H7 (cell line): ENCODE data around the gene DDX55. TPM values are rescaled to one million over a fixed set of nuclear protein-coding genes. Genes with fewer than 3 reads are reported as not detected.
"Not testable (repeated sequence)": the region's sequence is repeated elsewhere in the genome, so short reads cannot be mapped to it uniquely, and the experiment has no call there.

Experiments
- DNase-seq: peaks from one replicate; pipeline ENCODE4 v3.0.0; 2012
- H3K27me3 ChIP-seq: 2 replicates; pipeline ENCODE4 v1.6.0; 2011; ENCODE audit warnings: mild to moderate bottlenecking, low read length; ENCODE audit not compliant: control insufficient read depth, insufficient read depth
- H3K36me3 ChIP-seq: replicated peaks from 2 replicates; pipeline ENCODE4 v1.5.1; 2011; ENCODE audit warnings: low read length; ENCODE audit not compliant: control insufficient read depth, insufficient read depth
- H3K4me3 ChIP-seq: 2 replicates; pipeline ENCODE4 v1.5.1; 2011; ENCODE audit warnings: low read depth, mild to moderate bottlenecking, control low read depth, low read length, moderate library complexity; ENCODE audit not compliant: insufficient read depth
- total RNA-seq: library from RNA; depleted of rRNA; stranded (reverse); fragments of >200 nt; shearing (Covaris generic); gene quantifications from 2 replicates; pipeline ENCODE4 v1.2.3, GENCODE V29; 2014; rRNA removed

Gene DDX55, protein sequence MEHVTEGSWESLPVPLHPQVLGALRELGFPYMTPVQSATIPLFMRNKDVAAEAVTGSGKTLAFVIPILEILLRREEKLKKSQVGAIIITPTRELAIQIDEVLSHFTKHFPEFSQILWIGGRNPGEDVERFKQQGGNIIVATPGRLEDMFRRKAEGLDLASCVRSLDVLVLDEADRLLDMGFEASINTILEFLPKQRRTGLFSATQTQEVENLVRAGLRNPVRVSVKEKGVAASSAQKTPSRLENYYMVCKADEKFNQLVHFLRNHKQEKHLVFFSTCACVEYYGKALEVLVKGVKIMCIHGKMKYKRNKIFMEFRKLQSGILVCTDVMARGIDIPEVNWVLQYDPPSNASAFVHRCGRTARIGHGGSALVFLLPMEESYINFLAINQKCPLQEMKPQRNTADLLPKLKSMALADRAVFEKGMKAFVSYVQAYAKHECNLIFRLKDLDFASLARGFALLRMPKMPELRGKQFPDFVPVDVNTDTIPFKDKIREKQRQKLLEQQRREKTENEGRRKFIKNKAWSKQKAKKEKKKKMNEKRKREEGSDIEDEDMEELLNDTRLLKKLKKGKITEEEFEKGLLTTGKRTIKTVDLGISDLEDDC
- total RNA-seq, result 35.2 and 37.5 TPM in 2 replicates

GRCh38 chr12:123601602-123602489 lies at the start of gene DDX55:
TSS of gene DDX55 (plus strand) at chr12:123602099. CDS start at chr12:123602149, 50 bp downstream.
- Histone ChIP-seq H3K27me3 (no peaks in the 10 kb centered on the region), H3K36me3 (peaks cover 15% of the 10 kb centered on the region), H3K4me3 (peak within 1 kb of the TSS; percentile 100)
- DNase-seq, result peak; percentile 92

DNA sequence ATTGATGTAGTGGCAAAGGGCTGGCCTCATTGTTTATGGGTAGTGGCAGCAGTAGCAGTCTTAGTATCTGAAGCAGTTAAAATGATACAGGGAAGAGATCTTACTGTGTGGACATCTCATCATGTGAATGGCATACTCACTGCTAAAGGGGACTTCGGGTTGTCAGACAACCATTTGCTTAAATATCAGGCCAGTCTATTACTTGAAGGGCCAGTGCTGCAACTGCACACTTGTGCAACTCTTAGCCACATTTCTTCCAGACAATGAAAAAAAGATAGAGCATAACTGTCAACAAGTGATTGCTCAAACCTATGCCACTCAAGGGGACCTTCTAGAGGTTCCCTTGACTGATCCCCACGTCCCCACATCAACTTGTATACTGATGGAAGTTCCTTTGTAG lies 47.8 kb upstream of the DDX55 start:
- not testable (repeated sequence) for H3K4me3 ChIP-seq, H3K36me3 ChIP-seq, DNase-seq, H3K27me3 ChIP-seq

DNA sequence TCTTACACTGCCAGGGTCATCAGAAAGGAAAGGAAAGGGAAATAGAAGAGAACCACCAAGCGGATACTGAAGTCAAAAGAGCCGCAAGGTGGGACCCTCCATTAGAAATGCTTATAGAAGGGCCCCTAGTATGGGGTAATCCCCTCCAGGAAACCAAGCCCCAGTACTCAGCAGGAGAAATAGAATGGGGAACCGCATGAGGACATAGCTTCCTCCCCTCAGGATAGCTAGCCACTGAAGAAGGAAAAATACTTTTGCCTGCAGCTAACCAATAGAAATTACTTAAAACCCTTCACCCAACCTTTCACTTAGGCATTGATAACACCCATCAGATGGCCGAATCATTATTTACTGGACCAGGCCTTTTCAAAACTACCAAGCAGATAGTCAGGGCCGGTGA lies 47.1 kb upstream of the DDX55 start:
- not testable (repeated sequence) for DNase-seq

DNA sequence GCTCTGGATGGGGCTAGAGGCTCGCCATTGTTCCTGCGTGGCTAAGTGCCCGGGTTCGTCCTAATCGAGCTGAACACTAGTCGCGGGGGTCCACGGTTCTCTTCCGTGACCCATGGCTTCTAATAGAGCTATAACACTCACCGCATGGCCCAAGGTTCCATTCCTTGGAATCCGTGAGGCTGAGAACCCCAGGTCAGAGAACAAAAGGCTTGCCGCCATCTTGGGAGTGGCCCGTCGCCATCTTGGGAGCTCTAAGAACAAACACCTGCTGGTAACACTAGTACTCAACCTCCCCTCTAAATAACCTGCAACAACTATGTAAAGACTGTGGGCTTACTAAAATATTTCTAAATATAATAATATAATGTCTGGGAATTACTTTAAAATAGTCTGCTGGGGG lies 43.4 kb upstream of the DDX55 start:
- H3K36me3 ChIP-seq, DNase-seq, H3K4me3 ChIP-seq, H3K27me3 ChIP-seq: not testable (repeated sequence)

More for the DNA sequence above, 47.1 kb upstream of the DDX55 start:
- not testable (repeated sequence) for H3K27me3 ChIP-seq, H3K4me3 ChIP-seq, H3K36me3 ChIP-seq

DNA sequence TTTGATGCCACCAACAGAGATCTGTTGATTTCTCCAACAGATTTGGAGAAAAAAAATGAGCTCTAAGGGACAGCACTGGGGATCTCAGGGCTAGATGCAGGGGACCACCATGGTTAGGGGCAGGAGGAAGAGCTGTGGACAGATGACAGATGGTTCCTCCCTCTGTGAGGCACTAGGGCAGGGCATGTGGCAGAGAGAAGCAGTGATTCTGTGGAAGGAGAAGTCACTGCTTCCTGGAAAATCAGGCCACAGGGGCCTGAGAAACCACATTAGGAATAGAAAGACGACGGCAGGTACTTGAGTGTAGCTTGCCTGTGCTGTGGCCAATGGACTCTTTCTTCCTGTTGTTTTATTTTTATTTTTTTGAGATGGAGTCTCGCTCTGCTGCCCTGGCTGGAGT lies 42.4 kb upstream of the DDX55 start:
- DNase-seq, result no peak

GRCh38 chr12:123571343-123571813 lies 30.5 kb upstream of the DDX55 start:
- no peak overlapping the region for H3K4me3 ChIP-seq
- H3K36me3 ChIP-seq, result no peaks in the 10 kb centered on the region
- DNase-seq, result peak; percentile 40
- H3K27me3 ChIP-seq, result no peaks in the 10 kb centered on the region

More for the DNA sequence above, 42.4 kb upstream of the DDX55 start:
- Histone ChIP-seq H3K36me3 (no peaks in the 10 kb centered on the region), H3K27me3 (no peaks in the 10 kb centered on the region), H3K4me3 (no peak overlapping the region)

- Histone ChIP-seq H3K27me3 (no peaks in the 10 kb centered on the region), H3K36me3 (no peaks in the 10 kb centered on the region), H3K4me3 (no peak overlapping the region)
- no peak for DNase-seq
Observed at GRCh38 chr12:123572391-123572790, 29.5 kb upstream of the DDX55 start.

DNA sequence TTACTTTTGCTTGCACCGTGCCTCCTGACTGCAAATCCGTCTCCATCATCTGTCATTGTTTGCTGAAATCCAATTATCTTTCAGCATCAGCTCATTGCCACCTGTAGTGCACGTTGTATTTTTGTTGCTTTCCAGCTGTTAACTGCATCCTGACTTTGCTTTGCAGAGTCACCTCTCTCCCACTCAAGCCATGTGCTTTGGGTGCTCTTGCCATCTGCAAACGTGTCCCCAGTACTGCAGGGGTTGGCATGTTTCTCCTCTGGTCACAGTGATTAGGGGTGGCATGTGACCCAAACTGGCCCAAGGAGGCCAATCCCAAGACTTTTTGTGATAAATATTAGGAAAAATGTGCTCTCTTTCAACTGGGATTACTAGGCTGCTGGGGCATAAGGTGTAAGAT lies 28.0 kb upstream of the DDX55 start:
- no peak for DNase-seq
- H3K27me3 ChIP-seq, result no peaks in the 10 kb centered on the region
- no peaks in the 10 kb centered on the region for H3K36me3 ChIP-seq
- H3K4me3 ChIP-seq, result no peak overlapping the region

- Histone ChIP-seq H3K36me3 (no peaks in the 10 kb centered on the region), H3K4me3 (no peak overlapping the region), H3K27me3 (no peaks in the 10 kb centered on the region)
- no peak for DNase-seq
Observed at GRCh38 chr12:123576611-123577010, 25.3 kb upstream of the DDX55 start.

DNA sequence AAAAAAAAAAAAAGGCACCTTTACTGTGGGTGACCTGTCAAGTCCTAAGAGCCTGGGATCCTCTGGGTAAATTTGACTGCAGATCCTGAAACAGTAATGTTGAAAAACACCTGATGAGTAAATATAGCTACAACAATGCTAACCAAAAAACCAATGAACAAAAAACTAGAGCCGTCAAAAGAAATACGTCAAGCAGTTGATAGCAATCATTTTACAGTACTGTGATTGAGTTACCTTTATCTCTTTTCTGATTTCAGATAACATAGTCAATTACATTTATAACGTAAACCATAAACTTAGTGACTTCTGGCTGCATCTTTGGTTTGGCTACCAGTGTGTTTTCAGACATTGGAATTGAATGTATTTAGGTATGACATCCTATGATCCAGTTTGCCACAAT lies 23.7 kb upstream of the DDX55 start:
- no peaks in the 10 kb centered on the region for H3K27me3 ChIP-seq
- H3K4me3 ChIP-seq, result no peak overlapping the region
- DNase-seq, result no peak
- H3K36me3 ChIP-seq, result no peaks in the 10 kb centered on the region

DNA sequence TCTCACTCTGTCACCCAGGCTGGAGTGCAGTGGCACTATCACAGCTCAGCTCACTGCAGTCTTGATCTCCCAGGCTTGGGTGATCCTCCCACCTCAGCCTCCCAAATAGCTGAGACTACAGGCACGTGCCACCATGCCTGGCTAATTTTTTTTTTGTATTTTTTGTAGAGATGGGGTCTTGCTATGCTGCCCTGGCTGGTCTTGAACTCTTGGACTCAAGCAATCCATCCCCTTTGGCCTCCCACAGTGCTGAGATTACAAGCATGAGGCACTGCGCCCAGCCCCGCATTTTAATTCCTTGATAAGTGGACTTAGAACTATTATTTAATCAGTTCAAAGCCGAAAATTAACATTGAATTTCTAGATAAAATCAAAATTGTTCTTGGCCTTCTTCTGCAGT lies 23.1 kb upstream of the DDX55 start:
- DNase-seq, H3K27me3 ChIP-seq, H3K4me3 ChIP-seq, H3K36me3 ChIP-seq: not testable (repeated sequence)

DNA sequence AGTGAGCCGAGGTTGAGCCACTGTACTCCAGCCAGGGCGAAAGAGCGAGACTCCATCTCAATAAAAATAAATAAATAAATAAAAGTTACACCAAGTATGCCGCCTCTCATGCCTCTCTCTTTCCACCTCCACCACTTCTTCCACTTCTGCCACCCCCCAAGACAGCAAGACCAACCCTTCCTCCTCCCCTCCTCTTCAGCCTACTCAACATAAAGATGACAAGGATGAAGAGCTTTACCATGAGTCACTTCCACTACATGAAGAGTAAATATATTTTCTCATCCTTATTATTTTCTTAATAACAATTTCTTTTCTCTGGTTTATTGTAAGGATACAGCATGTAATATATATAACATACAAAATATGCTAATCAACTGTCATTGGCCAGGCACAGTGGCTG lies 21.1 kb upstream of the DDX55 start:
- Histone ChIP-seq H3K27me3 (no peaks in the 10 kb centered on the region), H3K4me3 (no peak overlapping the region), H3K36me3 (no peaks in the 10 kb centered on the region)
- no peak for DNase-seq

- H3K27me3 ChIP-seq, result no peaks in the 10 kb centered on the region
- H3K36me3 ChIP-seq, result peaks cover 34% of the 10 kb centered on the region
- H3K4me3 ChIP-seq, result no peak overlapping the region
- DNase-seq, result no peak
Observed at GRCh38 chr12:123591702-123592481, 10.0 kb upstream of the DDX55 start.

DNA sequence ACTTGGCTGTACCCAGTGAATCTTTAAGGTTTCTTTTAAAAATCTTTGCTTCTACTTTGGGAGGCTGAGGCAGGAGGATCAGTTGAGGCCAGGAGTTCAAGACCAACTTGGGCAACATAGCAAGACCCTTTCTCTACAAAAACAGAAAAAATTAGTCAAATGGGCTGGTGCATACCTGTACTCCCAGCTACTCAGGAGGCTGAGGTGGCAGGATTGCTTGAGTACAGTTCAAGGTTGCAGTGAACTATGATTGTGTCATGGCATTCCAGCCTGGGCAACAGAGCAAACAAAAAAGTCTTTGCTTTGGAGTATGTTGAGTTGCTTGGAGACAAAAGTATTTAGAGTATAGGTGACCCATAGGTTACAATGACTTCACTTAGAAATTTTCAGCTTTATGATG lies 6.2 kb upstream of the DDX55 start:
- Histone ChIP-seq H3K27me3 (no peaks in the 10 kb centered on the region), H3K36me3 (peaks cover 15% of the 10 kb centered on the region), H3K4me3 (no peak overlapping the region)
- no peak for DNase-seq
